Activated T-cell treated with anti-CD3 and anti-CD28 coated beads for 4 hours (primary cell): ENCODE data around the gene KDM2A.
"Not testable (repeated sequence)": the region's sequence is repeated elsewhere in the genome, so short reads cannot be mapped to it uniquely, and the experiment has no call there.

Experiments
- DNase-seq: peaks from one replicate; pipeline ENCODE4 v3.0.0-alpha.2; 2020

Gene KDM2A

GRCh38 chr11:67118181-67118766 is 789 bp upstream of the KDM2A start:
- DNase-seq = peak; percentile 16

- DNase-seq = no peak
Observed at GRCh38 chr11:67119585-67120391, 725 bp downstream of the KDM2A start.

GRCh38 chr11:67120456-67120855 is 1.4 kb downstream of the KDM2A start:
- no peak for DNase-seq

- DNase-seq = no peak
Observed at GRCh38 chr11:67120881-67121710, 2.0 kb downstream of the KDM2A start.

GRCh38 chr11:67123801-67124200 is 4.7 kb downstream of the KDM2A start:
- DNase-seq = not testable (repeated sequence)

GRCh38 chr11:67126243-67126642 is 7.2 kb downstream of the KDM2A start:
- DNase-seq = not testable (repeated sequence)

- DNase-seq = no peak
Observed at GRCh38 chr11:67126986-67127385, 7.9 kb downstream of the KDM2A start.

GRCh38 chr11:67130861-67131260 is 11.8 kb downstream of the KDM2A start:
- not testable (repeated sequence) for DNase-seq

- DNase-seq = no peak
Observed at GRCh38 chr11:67136156-67136555, 17.1 kb downstream of the KDM2A start.

- DNase-seq = no peak
Observed at GRCh38 chr11:67138922-67139321, 19.9 kb downstream of the KDM2A start.

- no peak for DNase-seq
Observed at GRCh38 chr11:67146516-67147226, 27.6 kb downstream of the KDM2A start.

- DNase-seq = no peak
Observed at GRCh38 chr11:67153971-67154370, 34.9 kb downstream of the KDM2A start.

GRCh38 chr11:67154726-67155125 is 35.7 kb downstream of the KDM2A start:
- DNase-seq = no peak

- DNase-seq = no peak
Observed at GRCh38 chr11:67157691-67158090, 38.6 kb downstream of the KDM2A start.

GRCh38 chr11:67158221-67158620 is 39.2 kb downstream of the KDM2A start:
- no peak for DNase-seq

- DNase-seq = no peak
Observed at GRCh38 chr11:67160045-67160444, 41.0 kb downstream of the KDM2A start.

GRCh38 chr11:67160872-67161783 is 42.1 kb downstream of the KDM2A start:
- DNase-seq = no peak

GRCh38 chr11:67163006-67163405 is 43.9 kb downstream of the KDM2A start:
- no peak for DNase-seq

- DNase-seq = no peak
Observed at GRCh38 chr11:67165623-67166022, 46.6 kb downstream of the KDM2A start.

- no peak for DNase-seq
Observed at GRCh38 chr11:67167091-67167490, 48.0 kb downstream of the KDM2A start.

GRCh38 chr11:67167719-67168118 is 48.7 kb downstream of the KDM2A start:
- no peak for DNase-seq

GRCh38 chr11:67168911-67169310 is 49.8 kb downstream of the KDM2A start:
- not testable (repeated sequence) for DNase-seq
